RPMI7951 (cell line): ENCODE measurements around the gene EXOC4. TPM values are rescaled to one million over a fixed set of nuclear protein-coding genes. Genes with fewer than 3 reads are reported as not detected.

Experiments used
- DNase-seq: peaks from one replicate; pipeline ENCODE4 v3.0.0-alpha.2; 2012; ENCODE audit warnings: low read depth
- total RNA-seq: library from RNA; depleted of rRNA; stranded (reverse); fragments of >200 nt; shearing (Covaris generic); gene quantifications from 2 replicates; pipeline ENCODE4 v1.2.3, GENCODE V29; 2014

Gene EXOC4
- total RNA-seq, 1 experiment from 2014 or later, result 85.2 TPM

GRCh38 chr7:133703547-133703946 is 450.7 kb downstream of the EXOC4 start:
- peak; percentile 51 for DNase-seq

- no peak for DNase-seq
Observed at GRCh38 chr7:133704453-133704852, 451.6 kb downstream of the EXOC4 start.

GRCh38 chr7:133705596-133705995 is 452.7 kb downstream of the EXOC4 start:
- peak; percentile 79 for DNase-seq

DNA sequence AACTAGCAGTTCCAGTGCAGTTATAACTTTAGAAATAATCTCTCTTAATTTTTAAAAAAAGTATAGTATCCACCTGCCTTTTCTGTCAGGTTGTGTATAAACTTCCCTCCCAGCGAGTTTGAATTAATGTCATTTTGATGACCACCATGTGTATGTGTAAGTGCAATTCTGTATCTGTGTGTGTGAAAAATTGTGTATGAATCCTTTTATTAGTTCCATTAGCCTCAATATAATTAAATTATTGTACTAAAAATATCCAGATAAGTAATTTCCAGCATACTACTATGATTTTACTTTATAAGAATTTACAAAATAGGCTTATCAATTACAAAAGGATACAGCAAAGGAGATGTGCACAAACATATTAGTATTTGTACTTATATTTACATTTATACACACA is 453.1 kb downstream of the EXOC4 start:
- DNase-seq, result no peak

DNA sequence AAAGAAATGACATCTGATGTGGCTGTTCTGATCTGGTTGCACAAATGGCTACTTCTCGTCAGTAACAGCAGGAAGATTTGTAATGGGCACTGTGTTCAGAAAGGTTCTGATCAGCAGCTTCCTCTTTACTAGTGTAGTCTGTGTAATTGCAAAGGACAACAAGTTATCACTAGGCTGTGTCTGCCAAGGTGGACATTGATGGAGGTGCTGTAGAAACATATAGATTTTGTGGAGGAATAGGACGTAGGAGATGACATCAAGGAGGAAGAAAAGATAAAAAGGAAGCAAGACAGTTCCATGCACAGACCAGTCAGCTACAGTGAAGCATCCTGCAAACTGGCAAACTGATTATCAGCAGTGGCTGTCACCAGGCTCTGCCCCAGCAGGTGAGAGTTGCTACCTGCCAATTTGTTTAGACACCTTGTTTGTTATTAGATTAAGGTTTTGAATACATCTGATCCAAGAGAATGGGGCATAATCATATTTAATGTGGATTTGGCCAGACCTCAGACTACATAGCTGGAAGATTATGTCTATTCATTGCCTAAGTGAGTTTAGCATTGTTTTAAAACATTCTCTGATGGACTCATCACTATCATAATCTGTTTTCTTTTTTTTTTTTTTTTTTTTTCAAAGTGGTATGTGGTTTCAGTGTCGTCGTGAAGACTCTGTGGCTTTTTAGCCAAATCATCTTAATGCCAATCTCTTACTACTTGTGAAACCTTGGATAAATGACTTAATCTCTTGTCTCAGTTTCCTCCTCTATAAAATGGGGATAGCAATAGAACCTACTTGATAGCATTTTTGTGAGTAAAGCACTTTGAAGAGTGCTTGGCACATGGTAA is 456.4 kb downstream of the EXOC4 start:
- no peak for DNase-seq

DNA sequence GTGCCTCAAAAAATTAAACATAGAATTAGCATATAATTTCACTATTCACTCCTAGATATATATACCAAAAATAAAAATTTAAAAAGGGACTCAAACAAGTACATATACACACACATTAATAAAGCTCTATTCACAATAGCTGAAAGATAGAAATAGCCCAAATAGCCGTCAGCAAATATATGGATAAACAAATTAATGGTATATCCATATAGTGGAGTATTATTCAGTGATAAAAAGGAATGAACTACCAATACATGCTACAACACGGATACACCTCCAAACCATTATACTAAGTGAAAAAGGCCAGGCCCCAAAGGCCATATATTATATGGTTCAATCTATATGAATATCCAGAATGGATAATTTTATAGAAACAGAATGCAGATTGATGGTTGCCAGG is 459.7 kb downstream of the EXOC4 start:
- no peak for DNase-seq

- no peak for DNase-seq
Observed at GRCh38 chr7:133714654-133715053, 461.8 kb downstream of the EXOC4 start.

DNA sequence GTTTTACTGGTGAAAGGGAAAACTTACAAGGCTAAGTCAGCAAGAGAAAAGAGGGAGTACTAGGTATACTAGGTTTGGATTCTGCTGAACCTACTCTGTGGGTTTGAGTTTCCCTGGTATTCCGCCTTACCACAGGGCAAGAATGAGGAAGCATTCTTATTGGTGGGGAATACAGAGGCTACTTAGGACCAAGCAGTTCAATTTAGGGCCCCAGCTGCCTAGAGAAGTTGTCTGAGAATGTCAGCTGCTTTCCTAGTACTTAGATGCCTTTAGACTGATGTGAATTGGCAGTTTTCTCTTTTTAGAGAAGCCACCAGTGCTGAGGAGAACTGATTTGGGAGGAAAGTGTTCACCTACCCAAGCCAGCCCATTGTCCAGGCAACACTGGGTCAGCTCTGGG is 465.3 kb downstream of the EXOC4 start:
- DNase-seq, result no peak

GRCh38 chr7:133723044-133723443 is 470.2 kb downstream of the EXOC4 start:
- DNase-seq, result no peak

GRCh38 chr7:133724148-133724547 is 471.3 kb downstream of the EXOC4 start:
- DNase-seq, result no peak

- no peak for DNase-seq
Observed at GRCh38 chr7:133724694-133725093, 471.8 kb downstream of the EXOC4 start.

DNA sequence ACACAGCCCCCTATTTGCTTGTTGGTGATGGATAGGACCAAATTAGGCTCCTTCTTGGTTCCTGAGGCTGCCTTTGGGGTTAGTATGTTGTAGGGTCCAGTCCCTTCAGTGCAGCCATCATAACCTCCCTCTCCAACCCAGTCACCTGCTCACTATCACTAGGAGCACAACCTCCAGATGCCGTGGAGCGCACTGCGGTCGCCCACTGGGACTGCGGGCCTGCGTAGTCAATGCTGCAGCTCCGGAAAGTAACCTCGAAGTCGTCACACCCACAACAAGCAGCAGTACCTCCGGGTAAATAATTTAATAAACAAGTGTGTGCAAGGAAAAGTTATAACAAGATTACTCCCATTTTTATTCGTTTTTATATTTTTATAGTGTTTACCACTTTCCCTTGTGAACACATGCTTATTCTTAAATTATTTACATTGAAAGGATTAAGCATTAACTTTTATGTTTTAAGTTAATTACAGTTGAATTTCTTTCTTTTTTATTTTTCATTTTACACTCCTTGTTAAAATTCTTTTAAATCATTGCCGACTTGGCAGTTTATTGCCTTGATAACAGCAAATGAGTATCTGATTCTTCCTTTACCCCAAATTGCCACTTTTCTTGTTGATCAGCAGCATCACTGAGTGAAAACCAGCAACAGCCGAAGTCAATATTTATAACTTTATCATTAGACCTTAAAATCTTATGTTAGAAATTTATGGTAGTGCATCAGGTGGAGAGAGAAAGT is 474.8 kb downstream of the EXOC4 start:
- DNase-seq, result no peak

- DNase-seq, result no peak
Observed at GRCh38 chr7:133730360-133730759, 477.5 kb downstream of the EXOC4 start.

- DNase-seq, result no peak
Observed at GRCh38 chr7:133733401-133733800, 480.5 kb downstream of the EXOC4 start.

DNA sequence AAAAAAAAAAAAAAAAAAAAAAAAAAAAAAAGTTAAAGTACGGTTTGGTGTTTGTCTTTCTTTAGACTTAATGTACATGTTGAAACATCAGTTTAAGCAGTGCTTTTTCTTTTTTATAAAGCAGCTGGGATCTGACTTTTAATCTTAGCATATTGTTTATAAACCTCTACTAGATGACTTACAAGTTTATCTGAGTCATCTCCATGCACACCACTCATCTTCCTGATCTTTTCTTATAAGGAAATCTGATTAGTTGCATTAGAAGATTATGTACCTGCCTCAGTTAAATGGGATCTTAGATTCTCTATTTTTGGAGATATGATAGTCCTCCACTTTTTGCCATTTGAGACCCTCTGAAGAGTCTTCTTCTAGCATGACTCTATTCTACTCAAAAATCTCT is 482.3 kb downstream of the EXOC4 start:
- no peak for DNase-seq

DNA sequence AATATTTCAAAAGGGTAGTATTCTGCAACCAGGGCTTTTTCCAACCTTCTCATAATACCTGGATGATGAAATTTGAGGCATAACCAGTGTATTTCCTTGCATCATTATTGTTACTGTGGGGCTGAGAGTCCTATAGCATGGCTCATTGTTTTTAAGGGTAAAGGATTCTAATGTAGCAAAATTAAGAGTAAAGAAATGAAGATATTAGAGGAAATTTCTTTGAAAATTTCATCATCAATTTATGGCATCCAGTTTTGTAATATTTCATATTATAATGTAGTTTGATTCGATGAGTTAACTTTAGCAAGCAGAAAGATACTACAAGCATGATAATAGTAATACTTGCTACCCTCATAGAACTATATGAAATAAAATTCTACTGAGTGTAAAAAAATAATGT is 486.9 kb downstream of the EXOC4 start:
- DNase-seq, result no peak

- no peak for DNase-seq
Observed at GRCh38 chr7:133741078-133741477, 488.2 kb downstream of the EXOC4 start.

- no peak for DNase-seq
Observed at GRCh38 chr7:133741703-133742102, 488.8 kb downstream of the EXOC4 start.

DNA sequence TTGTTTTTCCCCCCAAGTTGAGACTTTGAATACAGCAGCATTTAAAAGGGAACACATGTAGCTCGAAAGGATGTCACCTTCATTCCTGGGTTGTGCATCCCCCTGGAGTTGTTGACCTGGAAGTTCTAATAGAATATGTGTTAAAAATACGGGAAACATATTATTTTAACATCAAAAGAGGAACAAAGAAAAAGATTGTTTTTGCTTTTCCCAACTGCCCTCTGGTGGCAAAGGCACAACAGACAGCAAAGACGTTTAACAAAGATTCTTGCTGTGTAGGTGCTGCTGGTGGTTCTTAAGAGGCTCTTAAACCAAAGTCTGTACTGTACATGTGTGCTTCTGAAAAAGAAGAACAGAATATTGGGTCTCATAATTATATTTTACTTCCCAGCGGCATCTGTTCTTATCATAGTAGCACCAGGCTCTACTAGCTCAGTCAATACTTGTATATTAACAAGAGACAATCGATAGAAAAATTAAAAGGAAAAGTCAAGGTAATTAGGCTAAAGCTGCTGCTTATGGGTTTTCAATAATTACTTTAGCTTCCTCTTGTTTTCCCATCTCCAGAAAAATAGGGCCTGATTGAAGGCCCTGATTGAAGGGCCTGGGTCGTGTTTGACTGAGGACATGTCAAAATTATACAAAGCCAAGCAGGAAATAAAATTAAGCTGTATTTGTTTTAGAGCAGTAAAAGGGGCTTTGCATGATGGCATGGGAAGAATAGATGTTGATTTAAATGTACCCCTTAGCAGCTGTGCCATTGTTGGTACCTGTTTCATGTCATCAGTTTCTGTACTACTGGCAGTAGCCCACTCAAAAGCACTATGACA is 490.0 kb downstream of the EXOC4 start:
- DNase-seq, result peak; percentile 2

- DNase-seq, result no peak
Observed at GRCh38 chr7:133744451-133744850, 491.6 kb downstream of the EXOC4 start.

GRCh38 chr7:133746305-133746704 is 493.4 kb downstream of the EXOC4 start:
- no peak for DNase-seq

- DNase-seq, result no peak
Observed at GRCh38 chr7:133746847-133747246, 494.0 kb downstream of the EXOC4 start.
